ENCODE data around the gene HLF.

Gene HLF

GRCh38 chr17:55284944-55285339 lies 20.2 kb downstream of the HLF start:
- peak; percentile 26 for DNase-seq (ENCODE audit: low read depth)
- H3K4me3 ChIP-seq (ENCODE audit: low read depth, low read length): no peak overlapping the region
- TF ChIP-seq CTCF (conservative IDR thresholded peaks at IDR 0.05; ENCODE audit: low read depth, low read length): no peak

GRCh38 chr17:55285340-55286301 lies 20.9 kb downstream of the HLF start:
- peak; percentile 96 for DNase-seq (ENCODE audit: low read depth)
- no peak for TF ChIP-seq CTCF (conservative IDR thresholded peaks at IDR 0.05; ENCODE audit: low read depth, low read length)
- no peak overlapping the region for H3K4me3 ChIP-seq (ENCODE audit: low read depth, low read length)

- no peak for TF ChIP-seq CTCF (conservative IDR thresholded peaks at IDR 0.05; ENCODE audit: low read depth, low read length)
- H3K4me3 ChIP-seq (ENCODE audit: low read depth, low read length): no peak overlapping the region
- peak; percentile 69 for DNase-seq (ENCODE audit: low read depth)
Observed at GRCh38 chr17:55286681-55287589, 22.2 kb downstream of the HLF start.

GRCh38 chr17:55288356-55289105 lies 23.8 kb downstream of the HLF start:
- DNase-seq (ENCODE audit: low read depth): no peak
- no peak overlapping the region for H3K4me3 ChIP-seq (ENCODE audit: low read depth, low read length)
- TF ChIP-seq CTCF (conservative IDR thresholded peaks at IDR 0.05; ENCODE audit: low read depth, low read length): no peak

GRCh38 chr17:55289106-55289446 lies 24.3 kb downstream of the HLF start:
- no peak for TF ChIP-seq CTCF (conservative IDR thresholded peaks at IDR 0.05; ENCODE audit: low read depth, low read length)
- DNase-seq (ENCODE audit: low read depth): no peak
- H3K4me3 ChIP-seq (ENCODE audit: low read depth, low read length): no peak overlapping the region

GRCh38 chr17:55289978-55290377 lies 25.2 kb downstream of the HLF start:
- TF ChIP-seq CTCF (conservative IDR thresholded peaks at IDR 0.05; ENCODE audit: low read depth, low read length): no peak
- no peak for DNase-seq (ENCODE audit: low read depth)
- H3K4me3 ChIP-seq (ENCODE audit: low read depth, low read length): no peak overlapping the region

All from choroid plexus epithelial cell (primary cell).